ENCODE results near the gene DUXB. TPM values are rescaled to one million over a fixed set of nuclear protein-coding genes. Genes with fewer than 3 reads are reported as not detected.

DUXB gene
- total RNA-seq, 1 experiment from 2014 or later = not detected

GRCh38 chr16:75710344-75710743 lies 9.1 kb upstream of the DUXB start:
- no TSS peak for BruUV-seq (replicated peaks)

GRCh38 chr16:75703306-75703705 lies 2.0 kb upstream of the DUXB start:
- no TSS peak for BruUV-seq (replicated peaks)
- no peak for DNase-seq
- Mint-ChIP-seq H3K27me3 (ENCODE audit: unreplicated experiment) (peaks cover 29% of the 10 kb centered on the region), H3K27ac (ENCODE audit: unreplicated experiment) (no peak overlapping the region), H3K4me3 (ENCODE audit: low read depth, unreplicated experiment) (no peak overlapping the region), H3K9me3 (ENCODE audit: low read depth, unreplicated experiment) (no peaks in the 10 kb centered on the region), H3K4me1 (ENCODE audit: low read depth, unreplicated experiment) (no peaks in the 10 kb centered on the region), H3K36me3 (ENCODE audit: insufficient read depth, unreplicated experiment) (no peaks in the 10 kb centered on the region)
- CTCF ChIA-PET = no interaction called here
- intact Hi-C loops (cut with micrococcal nuclease; ENCODE audit: unreplicated experiment) = no loop called here
- TF ChIP-seq CTCF (IDR thresholded peaks at IDR 0.05; ENCODE audit: unreplicated experiment) = no peak

More at GRCh38 chr16:75710344-75710743, 9.1 kb upstream of the DUXB start:
- Mint-ChIP-seq H3K9me3 (ENCODE audit: low read depth, unreplicated experiment) (no peaks in the 10 kb centered on the region), H3K36me3 (ENCODE audit: insufficient read depth, unreplicated experiment) (no peaks in the 10 kb centered on the region), H3K4me3 (ENCODE audit: low read depth, unreplicated experiment) (no peak overlapping the region), H3K4me1 (ENCODE audit: low read depth, unreplicated experiment) (no peaks in the 10 kb centered on the region), H3K27ac (ENCODE audit: unreplicated experiment) (no peak overlapping the region), H3K27me3 (ENCODE audit: unreplicated experiment) (peaks cover 74% of the 10 kb centered on the region)
- DNase-seq = no peak
- no peak for TF ChIP-seq CTCF (IDR thresholded peaks at IDR 0.05; ENCODE audit: unreplicated experiment)
- intact Hi-C loops (cut with micrococcal nuclease; ENCODE audit: unreplicated experiment) = no loop called here
- CTCF ChIA-PET = no interaction called here

- peaks cover 25% of the 10 kb centered on the region for H3K27me3 Mint-ChIP-seq (ENCODE audit: unreplicated experiment)
- H3K4me3 Mint-ChIP-seq (ENCODE audit: low read depth, unreplicated experiment) = no peak overlapping the region
- no peaks in the 10 kb centered on the region for H3K36me3 Mint-ChIP-seq (ENCODE audit: insufficient read depth, unreplicated experiment)
- intact Hi-C loops (cut with micrococcal nuclease; ENCODE audit: unreplicated experiment) = no loop called here
- BruUV-seq (replicated peaks) = no TSS peak
- H3K9me3 Mint-ChIP-seq (ENCODE audit: low read depth, unreplicated experiment) = no peaks in the 10 kb centered on the region
- TF ChIP-seq CTCF (IDR thresholded peaks at IDR 0.05; ENCODE audit: unreplicated experiment) = no peak
- DNase-seq = no peak
- no peak overlapping the region for H3K27ac Mint-ChIP-seq (ENCODE audit: unreplicated experiment)
- CTCF ChIA-PET = no interaction called here
- H3K4me1 Mint-ChIP-seq (ENCODE audit: low read depth, unreplicated experiment) = no peaks in the 10 kb centered on the region
Measured at GRCh38 chr16:75702242-75702641, 981 bp upstream of the DUXB start.

GRCh38 chr16:75697571-75697970 lies 3.7 kb downstream of the DUXB start:
- BruUV-seq (replicated peaks) = no TSS peak
- H3K27me3 Mint-ChIP-seq (ENCODE audit: unreplicated experiment) = no peaks in the 10 kb centered on the region
- no peak overlapping the region for H3K4me3 Mint-ChIP-seq (ENCODE audit: low read depth, unreplicated experiment)
- CTCF ChIA-PET = interaction anchor here (0.5 kb wide), 1 partner anchor 36 kb away, joined by 6 read pairs; no protein-coding TSS in a partner anchor
- H3K4me1 Mint-ChIP-seq (ENCODE audit: low read depth, unreplicated experiment) = no peaks in the 10 kb centered on the region
- H3K9me3 Mint-ChIP-seq (ENCODE audit: low read depth, unreplicated experiment) = no peaks in the 10 kb centered on the region
- no peaks in the 10 kb centered on the region for H3K36me3 Mint-ChIP-seq (ENCODE audit: insufficient read depth, unreplicated experiment)
- DNase-seq = no peak
- intact Hi-C loops (cut with micrococcal nuclease; ENCODE audit: unreplicated experiment) = no loop called here
- H3K27ac Mint-ChIP-seq (ENCODE audit: unreplicated experiment) = no peak overlapping the region
- no peak for TF ChIP-seq CTCF (IDR thresholded peaks at IDR 0.05; ENCODE audit: unreplicated experiment)
